Lung (tissue), 12 donors: ENCODE measurements around the gene ANKRD13D. TPM values are rescaled to one million over a fixed set of nuclear protein-coding genes. Genes with fewer than 3 reads are reported as not detected.
A peak's percentile ranks its signal among the peaks of the same experiment; 100 is the strongest.

Source experiments
- ATAC-seq: fragments of 200-7000 bp; cut with Tn5 transposase; one replicate; pipeline ENCODE4 v1.9.1; 2020; ENCODE audit warnings: moderate number of reproducible peaks; ENCODE audit not compliant: insufficient read depth, low FRiP score
- DNase-seq, 3 donors: peaks; one replicate each; pipeline ENCODE4 v3.0.0-alpha.2; 2013 to 2017
- H3K27ac ChIP-seq, 2 donors: one replicate each; pipeline ENCODE4 v1.5.1; 2013; ENCODE audit warnings: mild to moderate bottlenecking in 2 of 2, moderate library complexity in 2 of 2, control low read depth in 1 of 2, inconsistent platforms in 1 of 2, low read depth in 1 of 2, low read length in 1 of 2
- H3K27me3 ChIP-seq, 3 donors: one replicate each; pipeline ENCODE4 v1.5.1; 2013; ENCODE audit warnings: low read length in 2 of 3; ENCODE audit not compliant: control insufficient read depth in 3 of 3, insufficient read depth in 3 of 3
- H3K36me3 ChIP-seq, 4 donors: one replicate each; pipeline ENCODE4 v1.5.1; 2013; ENCODE audit warnings: low read length in 4 of 4, mild to moderate bottlenecking in 1 of 4, moderate library complexity in 1 of 4; ENCODE audit not compliant: control insufficient read depth in 4 of 4, insufficient read depth in 4 of 4
- H3K4me1 ChIP-seq, 5 donors: one replicate each; pipeline ENCODE4 v1.5.1; 2013; ENCODE audit warnings: low read length in 5 of 5, mild to moderate bottlenecking in 2 of 5, moderate library complexity in 1 of 5; ENCODE audit not compliant: control insufficient read depth in 5 of 5, insufficient read depth in 5 of 5
- H3K4me3 ChIP-seq: one replicate; pipeline ENCODE4 v1.5.1; 2013; ENCODE audit warnings: mild to moderate bottlenecking, control low read depth, moderate library complexity
- H3K9ac ChIP-seq, 2 donors: one replicate each; pipeline ENCODE4 v1.5.1; 2013; ENCODE audit warnings: low read length in 2 of 2, control low read depth in 1 of 2; ENCODE audit not compliant: insufficient read depth in 1 of 2
- H3K9me3 ChIP-seq, 4 donors: one replicate each; pipeline ENCODE4 v1.5.1; 2013; ENCODE audit warnings: low read length in 3 of 4, mild to moderate bottlenecking in 1 of 4, moderate library complexity in 1 of 4; ENCODE audit not compliant: control insufficient read depth in 4 of 4, insufficient read depth in 3 of 4
- WGBS, 2 donors: extraction: QIAGEN DNeasy Blood & Tissue Kit; methylation state at CpG; one replicate each; pipeline ENCODE4 v1.1.7; 2013; 5-methylcytosine and 5-hydroxymethylcytosine counted together
- polyA plus RNA-seq, 2 donors: library from polyadenylated mRNA; stranded (reverse); fragments of 200-250 nt; gene quantifications; one replicate each; pipeline ENCODE4 v1.2.1, GENCODE V29; 2013
- total RNA-seq, 2 donors: library from RNA; depleted of rRNA in 1 of 2; stranded (reverse); fragments of >200 nt in 1 of 2; gene quantifications; one replicate each; pipeline ENCODE4 v1.2.1, GENCODE V29; 2014 to 2021
- TF ChIP-seq, protein P1 (sequence below): IDR thresholded peaks from 2 replicates; pipeline ENCODE4 v1.5.1; 2012; ENCODE audit warnings: mild to moderate bottlenecking; ENCODE audit errors: control extremely low read depth, extremely low read depth
- donor health status: control.
- donor health status: control.
- donor health status: Bipolar disorder and iron deficiency.
- donor health status: healthy.
- donor health status: DM: yes; HTN: yes; CAD: no.

The ANKRD13D gene
- total and polyA plus RNA-seq, 4 donors: 35.9 to 86.2 (median 60.5) TPM

DNA sequence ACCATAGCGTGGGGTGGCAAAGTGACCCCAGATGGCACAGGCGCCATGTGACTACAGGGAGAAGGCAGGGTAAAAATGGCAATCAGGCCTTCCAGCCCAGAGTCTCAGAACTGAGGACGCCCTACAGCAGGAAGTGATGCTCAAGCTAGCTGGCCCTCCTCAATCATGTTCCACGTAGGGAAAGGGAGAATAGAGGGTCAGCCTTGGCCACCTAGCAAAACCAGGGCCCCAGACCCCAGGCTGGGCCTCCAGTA, 978 bp upstream of the ANKRD13D start:
- TF ChIP-seq, protein P1, sequence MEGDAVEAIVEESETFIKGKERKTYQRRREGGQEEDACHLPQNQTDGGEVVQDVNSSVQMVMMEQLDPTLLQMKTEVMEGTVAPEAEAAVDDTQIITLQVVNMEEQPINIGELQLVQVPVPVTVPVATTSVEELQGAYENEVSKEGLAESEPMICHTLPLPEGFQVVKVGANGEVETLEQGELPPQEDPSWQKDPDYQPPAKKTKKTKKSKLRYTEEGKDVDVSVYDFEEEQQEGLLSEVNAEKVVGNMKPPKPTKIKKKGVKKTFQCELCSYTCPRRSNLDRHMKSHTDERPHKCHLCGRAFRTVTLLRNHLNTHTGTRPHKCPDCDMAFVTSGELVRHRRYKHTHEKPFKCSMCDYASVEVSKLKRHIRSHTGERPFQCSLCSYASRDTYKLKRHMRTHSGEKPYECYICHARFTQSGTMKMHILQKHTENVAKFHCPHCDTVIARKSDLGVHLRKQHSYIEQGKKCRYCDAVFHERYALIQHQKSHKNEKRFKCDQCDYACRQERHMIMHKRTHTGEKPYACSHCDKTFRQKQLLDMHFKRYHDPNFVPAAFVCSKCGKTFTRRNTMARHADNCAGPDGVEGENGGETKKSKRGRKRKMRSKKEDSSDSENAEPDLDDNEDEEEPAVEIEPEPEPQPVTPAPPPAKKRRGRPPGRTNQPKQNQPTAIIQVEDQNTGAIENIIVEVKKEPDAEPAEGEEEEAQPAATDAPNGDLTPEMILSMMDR: no peak
- H3K27me3 ChIP-seq: no peaks in the 10 kb centered on the region
- peak overlapping the region; percentile 92 to 96 for H3K27ac ChIP-seq
- DNase-seq (no peak), ATAC-seq (no peak)
- H3K9ac ChIP-seq: peak overlapping the region; percentile 63 to 83
- H3K4me1 ChIP-seq: peaks cover 0 to 28% (median 9%) of the 10 kb centered on the region in 5 donors
- no peak overlapping the region for H3K4me3 ChIP-seq
- peaks cover 0 to 53% (median 35%) of the 10 kb centered on the region in 4 donors for H3K36me3 ChIP-seq
- peaks cover 0 to 2% (median 0%) of the 10 kb centered on the region in 4 donors for H3K9me3 ChIP-seq
- 2 to 34% methylated on average over 4 of the region's 4 CpGs for WGBS, 2 donors

DNA sequence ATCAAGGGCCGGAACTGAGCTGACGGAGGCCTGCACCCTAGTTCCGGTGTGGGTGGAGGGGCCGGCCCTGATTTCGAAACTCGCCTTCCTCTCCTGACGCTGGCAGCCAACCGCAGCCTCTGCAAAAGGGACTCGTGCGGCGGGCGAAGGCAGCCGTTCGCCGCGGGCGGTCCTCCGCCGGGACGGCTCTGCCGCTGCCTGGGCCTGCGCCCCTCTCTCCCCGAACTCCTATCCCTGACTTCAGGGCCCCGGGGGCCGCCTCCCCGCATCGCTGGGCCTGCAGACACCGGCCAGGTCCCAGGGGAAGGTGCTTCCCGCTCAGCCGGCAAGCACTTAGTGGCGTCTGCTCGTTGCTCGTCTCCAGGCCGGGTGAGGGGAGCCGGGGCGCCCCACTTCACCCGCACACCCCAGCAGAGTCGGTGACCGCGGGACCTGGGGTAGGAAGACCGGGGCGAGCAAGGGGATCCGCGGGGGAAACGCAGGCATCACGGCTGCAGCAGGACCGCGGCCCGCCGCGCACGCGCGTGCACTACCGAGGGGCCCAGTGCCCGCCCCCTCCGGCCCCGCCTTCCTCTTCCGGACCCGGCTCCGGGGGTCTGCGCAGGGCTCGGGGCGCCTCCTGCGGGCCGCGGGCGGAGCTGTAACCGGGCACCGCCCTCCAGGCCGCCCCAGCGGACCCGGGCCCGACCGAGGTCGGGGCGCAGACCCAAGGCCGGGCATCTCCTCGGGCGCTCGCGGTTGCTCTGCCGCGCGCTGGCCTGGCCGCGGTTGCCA, 464 bp upstream of the ANKRD13D start:
- Histone ChIP-seq H3K9me3 (peaks cover 0 to 2% (median 0%) of the 10 kb centered on the region in 4 donors), H3K27me3 (no peaks in the 10 kb centered on the region), H3K9ac (peak overlapping the region in 1 of 2 donors; percentile 63), H3K36me3 (peaks cover 0 to 49% (median 32%) of the 10 kb centered on the region in 4 donors), H3K4me3 (peak overlapping the region; percentile 72), H3K27ac (peak overlapping the region; percentile 92 to 96), H3K4me1 (peaks cover 0 to 31% (median 9%) of the 10 kb centered on the region in 5 donors)
- ATAC-seq: peak; percentile 83
- peak; percentile 91 to 95 (median 94) for DNase-seq
- TF ChIP-seq, protein P1: no peak
- 0 to 1% methylated on average over 70 to 87 of the region's 87 CpGs for WGBS, 2 donors

DNA sequence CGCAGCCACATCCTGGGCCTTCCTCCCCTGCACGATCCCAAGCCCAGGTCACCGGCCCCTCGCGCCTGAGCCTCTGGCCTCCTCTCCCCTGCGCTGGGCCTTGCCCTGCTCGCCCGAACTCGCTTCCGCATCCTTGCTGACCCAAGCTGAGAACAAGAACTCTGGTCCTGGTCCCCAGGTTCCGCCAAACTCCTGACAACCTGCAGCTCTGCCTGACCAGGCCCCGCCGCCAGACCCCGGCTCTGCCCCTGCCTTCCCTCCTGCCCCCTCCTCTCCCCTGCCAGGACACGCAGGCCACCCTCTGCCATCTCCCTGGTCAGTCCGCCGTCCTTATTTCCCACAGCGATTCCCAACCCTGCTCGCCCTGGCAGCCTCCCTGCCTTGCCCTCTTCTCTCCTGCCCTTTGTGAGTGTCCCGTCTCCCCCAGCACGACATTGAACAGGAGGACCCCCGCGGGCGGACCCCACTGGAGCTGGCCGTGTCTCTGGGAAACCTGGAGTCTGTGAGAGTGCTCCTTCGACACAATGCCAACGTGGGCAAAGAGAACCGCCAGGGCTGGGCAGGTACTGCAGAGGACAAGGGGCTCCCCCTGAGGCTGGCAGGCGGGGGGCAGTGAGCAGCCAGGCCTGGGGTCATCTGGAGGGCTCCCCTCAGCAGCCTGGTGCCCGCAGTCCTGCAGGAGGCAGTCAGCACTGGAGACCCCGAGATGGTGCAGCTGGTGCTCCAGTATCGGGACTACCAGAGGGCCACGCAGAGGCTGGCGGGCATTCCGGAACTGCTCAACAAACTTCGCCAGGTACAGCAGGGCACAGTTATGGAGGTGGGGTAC, 762 bp downstream of the ANKRD13D start:
- WGBS, 2 donors: 29 to 31% methylated on average over 30 to 36 of the region's 36 CpGs
- H3K36me3 ChIP-seq: peaks cover 0 to 37% (median 30%) of the 10 kb centered on the region in 4 donors
- H3K4me3 ChIP-seq: peak overlapping the region; percentile 72
- H3K27ac ChIP-seq: peak overlapping the region in 1 of 2 donors; percentile 24
- H3K4me1 ChIP-seq: peaks cover 0 to 31% (median 9%) of the 10 kb centered on the region in 5 donors
- H3K9me3 ChIP-seq: no peaks in the 10 kb centered on the region
- H3K9ac ChIP-seq: peak overlapping the region in 1 of 2 donors; percentile 28
- TF ChIP-seq, protein P1: no peak
- H3K27me3 ChIP-seq: no peaks in the 10 kb centered on the region
- no peak for DNase-seq
- ATAC-seq: no peak
